Stimulated activated CD4-positive, alpha-beta T cell treated with anti-CD3 and anti-CD28 coated beads, Interleukin-4, amount 100 ng/mL, for 4 hours (primary cell): ENCODE measurements around the gene SLC25A27.
A peak's percentile ranks its signal among the peaks of the same experiment; 100 is the strongest.
"Not testable (repeated sequence)": the region's sequence is repeated elsewhere in the genome, so short reads cannot be mapped to it uniquely, and the experiment has no call there.

Experiments used
- DNase-seq, 2 experiments: peaks; one replicate each; pipeline ENCODE4 v3.0.0-alpha.2; 2020

Gene SLC25A27

GRCh38 chr6:46652603-46653438 lies at the start of gene SLC25A27, which contains the start of gene CYP39A1:
Gene SLC25A27 (plus strand): TSS chr6:46652975. CDS start chr6:46653193, 218 bp downstream.
Gene CYP39A1 (minus strand): TSS chr6:46652818. CDS start chr6:46652582, 236 bp downstream.
- peak; percentile 76 to 82 for DNase-seq

- DNase-seq = no peak
These were observed 47.5 kb upstream of the SLC25A27 start for GRCh38 chr6:46605091-46605797.

GRCh38 chr6:46606338-46606737 lies 46.4 kb upstream of the SLC25A27 start:
- DNase-seq = no peak

- DNase-seq = no peak
These were observed 41.8 kb upstream of the SLC25A27 start for GRCh38 chr6:46610862-46611553.

- no peak for DNase-seq
These were observed 40.1 kb upstream of the SLC25A27 start for GRCh38 chr6:46612645-46613044.

- DNase-seq = no peak
These were observed 34.0 kb upstream of the SLC25A27 start for GRCh38 chr6:46618726-46619125.

- no peak for DNase-seq
These were observed 26.4 kb upstream of the SLC25A27 start for GRCh38 chr6:46626228-46626909.

GRCh38 chr6:46626976-46627375 lies 25.8 kb upstream of the SLC25A27 start:
- DNase-seq = no peak

GRCh38 chr6:46628498-46628897 lies 24.3 kb upstream of the SLC25A27 start:
- no peak for DNase-seq

- no peak for DNase-seq
These were observed 23.8 kb upstream of the SLC25A27 start for GRCh38 chr6:46628976-46629375.

GRCh38 chr6:46629691-46630090 lies 23.1 kb upstream of the SLC25A27 start:
- DNase-seq = no peak

- DNase-seq = no peak
These were observed 20.7 kb upstream of the SLC25A27 start for GRCh38 chr6:46632053-46632452.

GRCh38 chr6:46635462-46635861 lies 17.3 kb upstream of the SLC25A27 start:
- DNase-seq = no peak

GRCh38 chr6:46637145-46637544 lies 15.6 kb upstream of the SLC25A27 start:
- DNase-seq = no peak

GRCh38 chr6:46637933-46638332 lies 14.8 kb upstream of the SLC25A27 start:
- DNase-seq = no peak

- no peak for DNase-seq
These were observed 14.1 kb upstream of the SLC25A27 start for GRCh38 chr6:46638650-46639049.

- DNase-seq = no peak
These were observed 9.6 kb upstream of the SLC25A27 start for GRCh38 chr6:46642928-46643751.

- no peak for DNase-seq
These were observed 7.5 kb upstream of the SLC25A27 start for GRCh38 chr6:46645265-46645664.

- DNase-seq = not testable (repeated sequence)
These were observed 4.7 kb upstream of the SLC25A27 start for GRCh38 chr6:46648108-46648507.

- no peak for DNase-seq
These were observed 3.8 kb upstream of the SLC25A27 start for GRCh38 chr6:46648869-46649492.

GRCh38 chr6:46651006-46651405 lies 1.8 kb upstream of the SLC25A27 start:
- DNase-seq = no peak
